KG1 (cell line): ENCODE results near the gene CFH.
"Not testable (repeated sequence)": the region's sequence is repeated elsewhere in the genome, so short reads cannot be mapped to it uniquely, and the experiment has no call there.

Source experiments
- DNase-seq: peaks from one replicate; lab custom pipeline; 2025; lab: John Stamatoyannopoulos, UW

Gene CFH

GRCh38 chr1:196669051-196669450, 17.2 kb downstream of the CFH start:
- DNase-seq: no peak

- no peak for DNase-seq
These were observed 17.9 kb downstream of the CFH start for GRCh38 chr1:196669693-196670092.

GRCh38 chr1:196674908-196675307, 23.1 kb downstream of the CFH start:
- DNase-seq: no peak

GRCh38 chr1:196677781-196678509, 26.1 kb downstream of the CFH start:
- DNase-seq: no peak

- no peak for DNase-seq
These were observed 26.7 kb downstream of the CFH start for GRCh38 chr1:196678510-196678884.

- no peak for DNase-seq
These were observed 28.3 kb downstream of the CFH start for GRCh38 chr1:196680107-196680506.

- DNase-seq: no peak
These were observed 32.6 kb downstream of the CFH start for GRCh38 chr1:196684476-196684875.

GRCh38 chr1:196685506-196685905, 33.7 kb downstream of the CFH start:
- DNase-seq: no peak

GRCh38 chr1:196689001-196689400, 37.2 kb downstream of the CFH start:
- DNase-seq: no peak

- no peak for DNase-seq
These were observed 38.7 kb downstream of the CFH start for GRCh38 chr1:196690582-196690981.

- no peak for DNase-seq
These were observed 47.1 kb downstream of the CFH start for GRCh38 chr1:196698993-196699392.

GRCh38 chr1:196701144-196701543, 49.3 kb downstream of the CFH start:
- DNase-seq: no peak

- not testable (repeated sequence) for DNase-seq
These were observed 58.0 kb downstream of the CFH start for GRCh38 chr1:196709892-196710291.

GRCh38 chr1:196717868-196718267, 66.0 kb downstream of the CFH start:
- no peak for DNase-seq

GRCh38 chr1:196723325-196724185, 71.7 kb downstream of the CFH start:
- no peak for DNase-seq

- no peak for DNase-seq
These were observed 80.7 kb downstream of the CFH start for GRCh38 chr1:196732526-196732925.

GRCh38 chr1:196733091-196733970, 81.5 kb downstream of the CFH start:
- no peak for DNase-seq

GRCh38 chr1:196734006-196734405, 82.2 kb downstream of the CFH start:
- DNase-seq: no peak

- DNase-seq: no peak
These were observed 82.6 kb downstream of the CFH start for GRCh38 chr1:196734460-196734859.

- no peak for DNase-seq
These were observed 86.9 kb downstream of the CFH start for GRCh38 chr1:196738730-196739129.

GRCh38 chr1:196743244-196743643, 91.4 kb downstream of the CFH start:
- not testable (repeated sequence) for DNase-seq

- DNase-seq: not testable (repeated sequence)
These were observed 113.3 kb downstream of the CFH start for GRCh38 chr1:196765019-196765740.
